Fibroblast of lung (primary cell): ENCODE measurements around the gene MTA2. TPM values are rescaled to one million over a fixed set of nuclear protein-coding genes. Genes with fewer than 3 reads are reported as not detected.
A peak's percentile ranks its signal among the peaks of the same experiment; 100 is the strongest.

Experiments used
- DNase-seq, 2 donors: peaks; one replicate each; pipeline versions ENCODE4 v3.0.0 to v3.0.0-alpha.2; 2010; ENCODE audit warnings: low read depth in 2 of 2
- H2AFZ ChIP-seq: 2 replicates; pipeline ENCODE4 v1.5.1; 2012; ENCODE audit warnings: low read length, control low read depth, inconsistent platforms
- H3K27ac ChIP-seq: 2 replicates; pipeline ENCODE4 v1.5.1; 2011; ENCODE audit warnings: low read length, control low read depth; ENCODE audit not compliant: insufficient read depth
- H3K27me3 ChIP-seq: 2 replicates; pipeline ENCODE4 v1.5.1; 2011; ENCODE audit warnings: mild to moderate bottlenecking, low read length; ENCODE audit not compliant: control insufficient read depth, insufficient read depth
- H3K36me3 ChIP-seq: 2 replicates; pipeline ENCODE4 v1.5.1; 2011; ENCODE audit warnings: low read length; ENCODE audit not compliant: control insufficient read depth, insufficient read depth
- H3K4me1 ChIP-seq: 2 replicates; pipeline ENCODE4 v1.5.1; 2011; ENCODE audit warnings: low read length; ENCODE audit not compliant: control insufficient read depth, insufficient read depth; ENCODE audit errors: extremely low read depth
- H3K4me2 ChIP-seq: 2 replicates; pipeline ENCODE4 v1.5.1; 2011; ENCODE audit warnings: low read length, control low read depth; ENCODE audit not compliant: insufficient read depth; ENCODE audit errors: extremely low read depth
- H3K4me3 ChIP-seq, 4 experiments: fragments of 200-600 bp in 1 of 4; sonication (generic) in 1 of 4; replicated peaks in 1 of 4; 2 replicates each; pipeline ENCODE4 v1.5.1; 2011 to 2016; ENCODE audit warnings: low read length in 4 of 4, low read depth in 3 of 4, mild to moderate bottlenecking in 3 of 4, control low read depth in 2 of 4, inconsistent platforms in 1 of 4, mixed read lengths in 1 of 4; ENCODE audit not compliant: insufficient read depth in 1 of 4; ENCODE audit errors: control extremely low read depth in 1 of 4
- H3K79me2 ChIP-seq: 2 replicates; pipeline ENCODE4 v1.5.1; 2012; ENCODE audit warnings: mild to moderate bottlenecking, low read length, inconsistent platforms; ENCODE audit not compliant: control insufficient read depth, insufficient read depth
- H3K9ac ChIP-seq: 2 replicates; pipeline ENCODE4 v1.5.1; 2011; ENCODE audit warnings: mild to moderate bottlenecking, low read length, control low read depth; ENCODE audit not compliant: insufficient read depth
- H3K9me3 ChIP-seq: 2 replicates; pipeline ENCODE4 v1.5.1; 2012; ENCODE audit warnings: low read depth, low read length; ENCODE audit not compliant: control insufficient read depth, insufficient read depth
- H4K20me1 ChIP-seq: 2 replicates; pipeline ENCODE4 v1.5.1; 2011; ENCODE audit warnings: low read length; ENCODE audit not compliant: control insufficient read depth, insufficient read depth; ENCODE audit errors: extremely low read depth
- EZH2 ChIP-seq: IDR thresholded peaks from 2 replicates; pipeline ENCODE4 v1.5.1; 2012; ENCODE audit warnings: low read length, control low read depth, mild to moderate bottlenecking; ENCODE audit errors: missing control alignments
- polyA plus RNA-seq, 2 donors: library from polyadenylated mRNA; depleted of rRNA in 1 of 2; stranded (reverse) in 1 of 2; unstranded in 1 of 2; fragments of >200 nt; gene quantifications; 2 replicates each; pipeline ENCODE4 v1.2.1, GENCODE V29; 2011 to 2012; ENCODE audit warnings: missing spikeins in 1 of 2
- total RNA-seq: library from RNA; depleted of rRNA; stranded (reverse); fragments of >200 nt; gene quantifications from 2 replicates; pipeline ENCODE4 v1.2.1, GENCODE V29; 2014
- TF ChIP-seq, protein P1 (sequence below), 2 donors: IDR thresholded peaks in 1 of 2; conservative IDR thresholded peaks in 1 of 2; 1 replicate in 1 of 2; 2 replicates in 1 of 2; pipeline ENCODE4 v1.5.1; 2011 to 2012; ENCODE audit warnings: low read length in 2 of 2, control low read depth in 1 of 2, inconsistent platforms in 1 of 2, low read depth in 1 of 2, mild to moderate bottlenecking in 1 of 2

The MTA2 gene
- total and polyA plus RNA-seq, 2 donors (not counting 1 experiment from before 2014, with no cell fraction given), result 31.4 to 117 TPM

DNA sequence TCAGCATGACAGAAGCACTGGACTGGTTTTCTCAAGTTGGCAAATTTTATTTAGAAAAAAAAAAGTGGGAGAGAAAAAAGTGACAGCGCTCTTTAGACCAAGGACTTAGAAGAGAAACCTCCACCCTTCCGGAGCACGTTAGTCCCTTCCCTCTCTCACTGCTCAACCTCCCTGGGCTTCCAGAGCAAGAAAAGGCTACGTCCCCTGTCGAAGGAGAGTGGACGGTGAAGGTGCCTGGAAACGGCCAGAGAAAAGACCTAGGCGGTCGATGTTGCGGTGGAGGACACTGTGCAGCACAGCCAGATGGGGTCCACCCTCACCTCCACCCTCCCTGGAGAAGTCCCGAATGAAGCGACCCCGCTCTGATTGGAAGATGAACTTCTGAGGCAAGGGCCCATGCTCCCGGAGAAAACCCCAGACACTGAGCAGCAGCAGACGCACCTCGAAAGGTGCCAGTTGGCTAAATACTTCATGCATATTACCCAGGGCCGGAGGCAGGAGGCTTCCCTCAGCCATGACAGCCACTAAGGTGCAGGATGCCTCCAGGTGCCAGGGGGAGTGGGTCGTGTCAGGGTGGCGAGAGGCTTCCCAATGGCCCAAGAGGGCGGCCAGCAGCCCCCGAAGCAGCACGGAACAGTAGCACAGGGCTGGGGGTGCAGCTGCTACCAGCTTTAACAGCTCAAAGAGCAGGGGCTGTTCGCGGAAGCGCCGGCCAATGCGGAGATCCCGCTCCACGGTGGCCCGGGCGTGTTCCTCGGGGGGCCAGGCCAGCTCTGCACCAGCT, 45.4 kb upstream of the MTA2 start:
- Histone ChIP-seq H3K36me3 (peaks cover 15% of the 10 kb centered on the region), H3K79me2 (peaks cover 50% of the 10 kb centered on the region), H3K27ac (peak overlapping the region; percentile 64), H4K20me1 (no peaks in the 10 kb centered on the region), H3K4me1 (peaks cover 8% of the 10 kb centered on the region), H2AFZ (no peak overlapping the region), H3K9me3 (no peaks in the 10 kb centered on the region), H3K4me2 (peak overlapping the region; percentile 58), H3K9ac (no peak overlapping the region), H3K4me3 (peak overlapping the region in 2 of 4 experiments; percentile 6 to 27), H3K27me3 (no peaks in the 10 kb centered on the region)
- no peak for DNase-seq
- TF ChIP-seq EZH2, result no peak
- TF ChIP-seq, protein P1, sequence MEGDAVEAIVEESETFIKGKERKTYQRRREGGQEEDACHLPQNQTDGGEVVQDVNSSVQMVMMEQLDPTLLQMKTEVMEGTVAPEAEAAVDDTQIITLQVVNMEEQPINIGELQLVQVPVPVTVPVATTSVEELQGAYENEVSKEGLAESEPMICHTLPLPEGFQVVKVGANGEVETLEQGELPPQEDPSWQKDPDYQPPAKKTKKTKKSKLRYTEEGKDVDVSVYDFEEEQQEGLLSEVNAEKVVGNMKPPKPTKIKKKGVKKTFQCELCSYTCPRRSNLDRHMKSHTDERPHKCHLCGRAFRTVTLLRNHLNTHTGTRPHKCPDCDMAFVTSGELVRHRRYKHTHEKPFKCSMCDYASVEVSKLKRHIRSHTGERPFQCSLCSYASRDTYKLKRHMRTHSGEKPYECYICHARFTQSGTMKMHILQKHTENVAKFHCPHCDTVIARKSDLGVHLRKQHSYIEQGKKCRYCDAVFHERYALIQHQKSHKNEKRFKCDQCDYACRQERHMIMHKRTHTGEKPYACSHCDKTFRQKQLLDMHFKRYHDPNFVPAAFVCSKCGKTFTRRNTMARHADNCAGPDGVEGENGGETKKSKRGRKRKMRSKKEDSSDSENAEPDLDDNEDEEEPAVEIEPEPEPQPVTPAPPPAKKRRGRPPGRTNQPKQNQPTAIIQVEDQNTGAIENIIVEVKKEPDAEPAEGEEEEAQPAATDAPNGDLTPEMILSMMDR (conservative IDR thresholded peaks at IDR 0.05 in 1 of 2, IDR thresholded peaks at IDR 0.05 in 1 of 2; ENCODE audit: low read depth in 1 of 2, low read length in 2 of 2), result no peak

DNA sequence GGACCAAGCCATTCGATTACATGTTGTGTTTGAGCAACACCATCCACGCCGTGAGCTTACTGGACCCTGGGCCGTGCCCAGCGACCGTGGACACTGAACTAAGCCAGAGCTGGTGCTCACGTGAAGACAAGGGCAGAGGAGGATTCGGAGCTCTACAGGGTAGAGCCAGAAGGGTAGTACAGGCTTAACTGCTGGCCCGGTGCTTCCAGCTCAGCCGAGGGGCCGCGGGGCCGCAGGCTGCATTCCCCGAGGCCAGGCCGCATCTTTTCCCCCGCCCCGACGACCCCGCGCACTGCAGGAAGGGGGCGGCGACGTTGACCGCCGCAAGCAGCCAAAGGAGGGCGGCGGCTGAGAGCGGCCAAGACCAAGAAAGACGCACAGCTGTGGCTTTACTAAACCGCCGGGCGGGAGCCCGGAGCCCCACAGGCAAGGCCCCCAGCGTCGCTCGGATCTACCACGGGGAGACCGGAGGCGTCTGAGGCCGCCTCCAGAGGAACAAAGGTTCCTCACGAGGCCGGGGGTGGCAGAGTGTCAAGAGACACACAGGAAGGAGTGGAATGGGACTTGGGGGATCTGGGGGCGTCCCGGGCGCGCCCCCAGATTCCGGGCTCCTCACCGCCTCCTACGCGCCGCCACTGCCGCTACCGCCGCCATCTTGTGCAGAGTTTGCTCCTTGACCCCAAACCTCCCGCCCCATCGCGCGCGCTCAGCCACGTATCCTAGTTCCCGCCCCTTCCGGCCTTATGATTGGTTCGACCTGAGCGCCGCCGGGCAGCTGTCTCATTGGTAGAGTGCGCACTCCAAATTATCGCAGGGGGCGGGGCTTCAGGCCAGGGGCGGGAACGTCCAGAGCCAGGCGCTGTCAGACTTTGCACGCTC, 44.5 kb upstream of the MTA2 start, which contains the start of gene GANAB:
Gene GANAB, minus strand, starts transcription at position 668 of the 879 bp plus-strand sequence. Its CDS starts 14 bp downstream, at position 654.
- Histone ChIP-seq H3K4me1 (peaks cover 8% of the 10 kb centered on the region), H3K4me2 (peak within 1 kb of the TSS; percentile 97), H3K79me2 (peaks cover 48% of the 10 kb centered on the region), H3K4me3 (peak within 1 kb of the TSS; percentile 73 to 96 (median 79)), H3K9me3 (no peaks in the 10 kb centered on the region), H3K27me3 (no peaks in the 10 kb centered on the region), H3K27ac (peak within 1 kb of the TSS; percentile 88), H2AFZ (no peak within 1 kb of the TSS), H3K36me3 (peaks cover 15% of the 10 kb centered on the region), H4K20me1 (no peaks in the 10 kb centered on the region), H3K9ac (peak within 1 kb of the TSS; percentile 90)
- peak; percentile 96 for DNase-seq
- TF ChIP-seq, protein P1 (conservative IDR thresholded peaks at IDR 0.05 in 1 of 2, IDR thresholded peaks at IDR 0.05 in 1 of 2; ENCODE audit: low read depth in 1 of 2, low read length in 2 of 2), result no peak
- TF ChIP-seq EZH2, result no peak

DNA sequence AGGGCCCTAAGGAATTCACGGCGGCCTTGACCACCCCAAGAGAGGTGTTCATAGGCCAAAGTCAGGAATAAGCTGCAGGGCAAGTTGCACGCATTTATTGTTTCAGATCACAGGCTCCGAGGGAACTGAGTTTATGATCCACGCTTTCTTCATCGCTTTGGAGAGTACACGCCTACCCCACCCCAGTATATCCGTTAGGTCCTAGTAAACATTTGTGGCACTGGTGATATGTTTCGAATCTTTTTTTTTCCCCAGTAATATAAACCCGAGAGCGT, 43.9 kb upstream of the MTA2 start:
- H3K27me3 ChIP-seq, result no peaks in the 10 kb centered on the region
- peaks cover 49% of the 10 kb centered on the region for H3K79me2 ChIP-seq
- H3K4me3 ChIP-seq, result peak overlapping the region; percentile 73 to 96 (median 79)
- peak overlapping the region; percentile 88 for H3K27ac ChIP-seq
- no peaks in the 10 kb centered on the region for H3K9me3 ChIP-seq
- no peaks in the 10 kb centered on the region for H4K20me1 ChIP-seq
- DNase-seq, result no peak
- TF ChIP-seq, protein P1 (conservative IDR thresholded peaks at IDR 0.05 in 1 of 2, IDR thresholded peaks at IDR 0.05 in 1 of 2; ENCODE audit: low read depth in 1 of 2, low read length in 2 of 2), result no peak
- no peak overlapping the region for H2AFZ ChIP-seq
- H3K4me1 ChIP-seq, result peaks cover 8% of the 10 kb centered on the region
- peaks cover 16% of the 10 kb centered on the region for H3K36me3 ChIP-seq
- H3K4me2 ChIP-seq, result peak overlapping the region; percentile 97
- peak overlapping the region; percentile 90 for H3K9ac ChIP-seq
